ENCODE data around the gene HS6ST2.

HS6ST2 gene

DNA sequence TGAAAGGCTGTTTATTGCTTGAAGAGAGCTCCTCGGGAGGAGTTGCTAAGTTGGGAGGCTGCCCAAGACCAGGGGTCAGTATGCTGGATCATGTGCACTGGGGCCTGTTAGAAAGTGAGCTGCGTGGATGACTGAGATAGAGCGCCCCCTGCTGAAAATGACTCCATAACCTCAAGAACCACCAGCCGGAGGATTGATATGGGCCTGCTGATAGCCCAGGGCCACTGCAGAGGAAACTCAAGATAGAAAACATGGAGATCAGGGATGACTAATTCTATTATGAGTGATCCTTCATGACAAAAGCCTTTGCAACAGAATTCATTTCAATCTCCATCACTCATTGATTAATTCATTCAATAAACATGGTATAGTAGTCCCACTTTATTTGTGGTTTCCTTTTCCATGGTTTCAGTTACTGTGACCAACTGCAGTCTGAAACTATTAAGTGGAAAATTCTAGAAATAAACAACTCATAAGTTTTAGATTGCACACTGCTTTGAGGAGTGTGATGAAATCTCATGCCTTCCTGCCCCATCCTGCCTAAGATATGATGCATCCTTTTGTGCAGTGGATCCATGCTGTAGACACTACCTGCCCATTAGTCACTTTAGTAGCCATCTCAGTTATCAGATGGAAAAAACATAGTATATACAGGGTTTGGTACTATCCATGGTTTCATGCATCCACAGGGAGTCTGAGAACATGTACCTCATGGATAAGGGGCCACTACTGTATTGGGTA lies 342.9 kb downstream of the HS6ST2 start:
- DNase-seq (ENCODE audit: low read depth in 2 of 2) = peak; percentile 4 to 18

DNA sequence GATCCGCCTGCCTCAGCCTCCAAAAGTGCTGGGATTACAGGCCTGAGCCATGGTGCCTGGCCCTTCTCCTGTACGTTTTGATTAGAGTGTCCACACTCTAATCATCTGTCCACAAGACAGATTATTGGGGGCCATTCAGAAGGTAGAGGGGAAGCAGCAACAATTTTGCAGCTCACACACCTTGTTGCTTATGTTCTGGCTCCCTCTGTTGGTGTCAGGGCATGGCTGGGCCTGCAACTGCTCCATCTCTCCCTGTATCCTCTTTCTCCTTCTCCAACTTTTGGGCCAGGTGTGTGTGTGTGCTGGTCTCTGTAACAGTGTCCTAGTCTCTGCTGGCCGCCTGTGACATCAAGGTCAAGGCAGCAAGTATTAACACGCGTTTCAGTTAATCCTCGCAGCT lies 344.1 kb downstream of the HS6ST2 start:
- DNase-seq (ENCODE audit: low read depth in 2 of 2) = no peak

DNA sequence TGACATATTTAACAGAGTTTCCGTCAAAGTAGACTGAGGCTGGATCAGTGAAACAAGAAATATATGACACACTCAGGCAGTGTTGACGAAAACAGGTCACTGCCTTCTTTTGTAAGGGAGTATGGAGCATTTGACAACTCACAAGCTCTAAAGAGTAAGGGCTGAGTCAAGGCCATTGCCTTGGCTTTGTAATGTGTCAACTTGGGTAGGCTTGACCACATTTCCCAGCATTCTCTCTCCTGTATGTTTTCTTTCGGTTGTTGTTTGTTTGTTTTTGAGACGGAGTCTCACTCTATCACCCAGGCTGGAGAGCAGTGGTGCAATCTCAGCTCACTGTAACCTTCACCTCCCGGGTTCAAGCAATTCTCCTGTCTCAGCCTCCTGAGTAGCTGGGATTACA lies 344.6 kb downstream of the HS6ST2 start:
- DNase-seq (ENCODE audit: low read depth in 2 of 2) = no peak

- peak; percentile 9 to 12 for DNase-seq (ENCODE audit: low read depth in 2 of 2)
Measured at GRCh38 chrX:132612821-132613564, 345.4 kb downstream of the HS6ST2 start.

DNA sequence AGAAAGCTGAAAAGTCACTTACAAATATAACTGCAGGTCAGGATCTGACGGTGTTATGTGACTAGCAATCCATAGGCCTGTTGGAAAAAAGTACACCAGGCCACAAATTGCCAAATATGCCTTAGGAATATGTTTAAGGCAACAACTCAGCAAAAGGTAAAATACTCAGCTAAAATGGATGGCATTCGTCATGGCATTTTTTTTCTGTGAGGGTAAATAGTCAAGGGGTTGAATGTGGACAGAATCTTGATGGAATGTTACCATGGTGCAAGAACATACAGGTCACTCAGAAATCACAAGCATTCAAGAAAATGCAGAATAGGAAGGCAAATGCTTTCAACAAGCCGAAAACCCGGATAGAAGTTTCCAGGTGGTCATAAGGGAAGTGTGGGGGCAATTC lies 347.9 kb downstream of the HS6ST2 start:
- DNase-seq (ENCODE audit: low read depth in 2 of 2) = no peak

DNA sequence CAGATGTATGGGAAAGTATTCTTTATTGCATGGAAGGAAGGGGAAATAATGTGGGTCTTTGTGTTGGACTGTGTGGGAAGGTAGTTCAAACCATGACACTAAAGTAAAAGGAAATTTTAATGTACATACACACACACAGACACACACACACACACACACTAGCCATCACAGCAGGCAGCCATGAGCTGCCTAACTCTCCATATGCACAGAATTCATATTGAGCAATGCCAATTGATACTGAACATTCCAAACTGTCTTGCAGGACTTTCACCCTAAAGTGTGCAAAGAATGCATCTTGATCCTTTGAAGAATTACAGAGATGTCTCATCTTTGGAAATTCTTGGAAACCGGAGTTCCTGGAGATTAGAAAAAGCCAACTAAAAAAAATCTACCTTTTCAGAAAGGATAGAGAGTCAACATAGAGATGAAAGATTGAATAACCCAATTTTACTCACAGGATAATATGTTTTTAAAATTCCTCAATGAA lies 349.0 kb downstream of the HS6ST2 start:
- no peak for DNase-seq (ENCODE audit: low read depth in 2 of 2)

GRCh38 chrX:132603700-132604286 lies 354.6 kb downstream of the HS6ST2 start:
- DNase-seq (ENCODE audit: low read depth in 2 of 2) = no peak

DNA sequence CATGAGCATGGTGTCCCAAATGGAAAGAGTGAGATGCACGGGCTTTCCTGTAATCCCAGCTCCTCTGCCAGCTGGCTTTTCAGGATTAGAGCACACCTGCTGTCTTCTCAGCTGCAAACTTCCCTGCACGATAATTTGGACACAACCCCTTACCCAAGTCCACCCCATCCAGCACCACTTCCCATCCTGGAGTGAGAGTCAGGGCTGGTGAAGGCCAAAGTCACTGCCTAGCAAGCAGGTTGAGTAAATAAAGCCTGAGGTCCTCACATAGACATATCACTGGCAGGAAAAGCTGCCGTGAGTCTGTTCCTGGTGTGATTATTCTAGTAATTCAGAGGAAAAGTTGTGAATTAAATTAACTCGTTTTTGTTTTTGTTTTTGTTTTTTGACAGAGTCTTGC lies 355.7 kb downstream of the HS6ST2 start:
- no peak for DNase-seq (ENCODE audit: low read depth in 2 of 2)

GRCh38 chrX:132594999-132595398 lies 363.4 kb downstream of the HS6ST2 start:
- no peak for DNase-seq (ENCODE audit: low read depth in 2 of 2)

GRCh38 chrX:132594129-132594528 lies 364.3 kb downstream of the HS6ST2 start:
- no peak for DNase-seq (ENCODE audit: low read depth in 2 of 2)

DNA sequence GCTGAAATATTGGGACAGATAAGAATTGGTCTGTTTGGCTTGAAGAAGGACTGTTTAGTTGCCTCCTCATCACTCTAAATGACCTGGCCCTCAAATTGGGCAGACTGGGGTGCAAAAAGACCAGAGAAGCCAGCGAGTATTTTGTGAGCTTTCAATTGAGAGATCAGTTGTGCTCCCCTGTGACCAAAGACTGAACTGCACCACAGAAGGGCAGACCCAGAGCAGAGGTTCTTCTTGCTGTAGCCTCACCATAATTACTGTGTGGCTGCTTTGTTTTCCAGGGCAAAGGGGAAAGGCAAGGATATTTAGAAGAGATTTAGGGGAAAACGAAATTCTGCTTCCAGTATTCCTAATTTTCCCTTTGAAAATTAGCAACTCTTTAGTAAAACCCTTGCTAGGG lies 365.5 kb downstream of the HS6ST2 start:
- DNase-seq (ENCODE audit: low read depth in 2 of 2) = no peak

GRCh38 chrX:132591719-132592275 lies 366.6 kb downstream of the HS6ST2 start:
- no peak for DNase-seq (ENCODE audit: low read depth in 2 of 2)

DNA sequence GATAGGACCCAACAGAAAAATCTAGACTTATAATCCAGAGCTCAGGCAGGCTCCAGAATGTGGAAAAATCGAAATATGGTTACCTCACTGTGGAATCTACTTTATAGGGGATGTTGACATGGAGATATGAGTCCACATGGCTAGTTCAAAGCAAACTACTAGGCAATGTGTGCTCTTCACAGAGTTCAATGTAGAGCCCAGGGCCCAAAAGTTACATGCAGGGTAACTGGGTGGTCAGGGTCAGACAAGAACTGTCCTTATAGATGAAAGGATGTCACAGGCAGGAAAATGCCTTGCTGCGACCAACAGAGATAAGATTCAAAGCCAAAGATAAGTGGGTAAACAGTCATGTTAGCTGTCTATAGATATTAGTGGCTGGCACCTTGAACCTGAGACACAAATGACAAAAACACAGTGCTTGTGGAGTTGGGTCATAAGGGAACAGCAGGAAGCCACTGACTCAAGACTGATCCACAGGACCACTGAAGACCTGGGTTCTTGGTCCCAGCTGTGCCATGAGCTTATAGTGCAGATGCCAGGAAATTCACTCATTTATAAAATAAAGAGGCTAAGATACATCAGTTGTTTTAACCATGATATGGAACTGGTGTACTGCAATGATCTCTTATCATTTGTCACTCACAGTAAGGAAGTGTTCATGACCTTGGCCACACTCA lies 367.9 kb downstream of the HS6ST2 start:
- DNase-seq (ENCODE audit: low read depth in 2 of 2) = no peak

- DNase-seq (ENCODE audit: low read depth in 2 of 2) = no peak
Measured at GRCh38 chrX:132584936-132585335, 373.5 kb downstream of the HS6ST2 start.

GRCh38 chrX:132576939-132577338 lies 381.5 kb downstream of the HS6ST2 start:
- no peak for DNase-seq (ENCODE audit: low read depth in 2 of 2)
